Melanocyte of skin (primary cell): ENCODE data around the gene PDE4D. TPM values are rescaled to one million over a fixed set of nuclear protein-coding genes. Genes with fewer than 3 reads are reported as not detected.

ENCODE experiments used
- small RNA-seq, 2 donors: library from RNA; depleted of rRNA; stranded (forward); fragments of <200 nt; gene quantifications; one replicate each; pipeline ENCODE3, GENCODE V24; 2012
- total RNA-seq, 2 donors: library from RNA; depleted of rRNA; stranded (reverse); fragments of >200 nt; gene quantifications; 2 replicates each; pipeline ENCODE4 v1.2.3, GENCODE V29; 2012

Gene PDE4D
- 100 to 1,000 TPM; 196 to 211 TPM for total RNA-seq

DNA sequence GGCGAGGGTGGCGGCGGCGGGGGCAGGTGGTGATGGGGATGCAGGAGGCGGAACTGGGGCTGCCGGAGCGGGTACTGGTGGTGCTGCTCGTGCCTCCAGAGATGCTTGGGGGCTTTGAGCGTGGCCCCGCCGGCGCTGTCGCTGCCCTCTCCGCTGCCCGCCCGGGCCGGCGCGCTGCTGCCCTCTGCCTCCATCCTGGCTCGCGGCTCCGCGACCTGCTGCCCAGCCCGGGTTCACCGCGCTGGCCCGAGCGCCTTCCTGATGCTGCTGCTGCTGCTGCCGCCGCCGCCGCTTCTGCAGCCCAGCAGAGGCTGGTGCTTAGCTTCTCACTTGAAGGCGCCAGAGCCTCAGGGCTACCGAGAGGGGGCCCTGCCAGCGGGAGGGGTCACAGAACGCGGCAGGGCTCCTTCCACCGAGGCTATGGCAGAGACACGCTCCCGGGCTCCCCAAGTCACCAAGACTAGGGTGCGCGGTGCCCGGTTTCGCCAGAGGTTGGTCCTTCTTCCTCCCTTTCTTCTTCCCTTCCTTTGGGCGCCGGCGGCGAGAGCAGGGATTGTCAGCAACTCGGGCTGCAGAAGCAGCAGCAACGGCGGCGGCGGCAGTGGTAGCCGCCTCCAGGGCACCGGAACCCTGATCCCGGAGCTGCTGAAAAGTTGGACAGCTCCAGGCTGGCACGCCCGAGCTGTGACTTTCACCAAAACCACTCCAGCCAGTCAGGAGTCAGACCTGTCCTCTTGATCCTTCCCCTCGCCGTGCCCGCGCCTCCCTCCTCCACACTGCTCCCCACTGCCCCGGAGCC, at the start of gene PDE4D:
PDE4D (minus strand) TSS at position 298 of the 799 bp plus-strand sequence.

Small RNA genes within 50 kb of the gene (small RNA-seq; reads per million reads assigned to genes)
- gene MIR582 = 26.9 to 29.3 reads per million in 2 donors
